ENCODE data around the gene DOK4. TPM values are rescaled to one million over a fixed set of nuclear protein-coding genes. Genes with fewer than 3 reads are reported as not detected.

DOK4 gene
- total RNA-seq, 1 experiment from 2014 or later, result 27.4 TPM

DNA sequence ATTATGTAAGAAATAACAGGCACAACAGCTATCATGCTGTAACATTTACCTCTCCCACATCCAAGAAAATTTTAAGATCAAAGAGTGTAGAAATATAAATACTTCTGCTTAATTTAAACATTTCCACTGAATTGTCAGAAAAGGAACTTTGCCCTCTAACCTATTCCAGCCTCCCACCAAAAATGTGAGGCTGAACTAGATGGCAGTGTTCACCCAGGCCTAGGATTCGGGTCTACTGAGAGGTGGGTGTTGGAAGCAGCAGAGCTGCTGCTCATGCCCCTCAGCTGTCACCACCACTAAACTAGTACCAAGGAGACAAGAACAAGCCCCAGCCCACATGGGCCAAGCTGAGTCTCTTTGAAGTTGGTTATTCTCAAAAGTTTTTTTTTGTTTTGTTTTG, 50.5 kb downstream of the DOK4 start:
- DNase-seq, result no peak
- Histone ChIP-seq H3K4me2 (no peak overlapping the region), H3K4me3 (no peak overlapping the region), H3F3A (ENCODE audit: insufficient read depth, low read depth) (0 out of 2 replicates have a peak, but pooled peaks cover 4% of the 10 kb centered on the region), H3K36me3 (ENCODE audit: low read depth) (peaks cover 16% of the 10 kb centered on the region), H3K27ac (no peak overlapping the region), H3K9me3 (ENCODE audit: insufficient read depth, low read depth) (no peaks in the 10 kb centered on the region), H3K27me3 (ENCODE audit: insufficient read depth, low read depth) (no peaks in the 10 kb centered on the region), H3K9me2 (ENCODE audit: insufficient read depth) (no peaks in the 10 kb centered on the region), H3K4me1 (replicated peaks; ENCODE audit: insufficient read depth) (no peaks in the 10 kb centered on the region), H3K79me2 (ENCODE audit: low read depth) (no peaks in the 10 kb centered on the region), H4K20me1 (ENCODE audit: insufficient read depth) (no peaks in the 10 kb centered on the region; the same call in 1 of the 2 replicates), H2AFZ (no peak overlapping the region)
- POLR2A ChIA-PET (ENCODE audit: unreplicated experiment), result no interaction called here
- BruUV-seq (replicated peaks), result no TSS peak
- TF ChIP-seq, protein P1, sequence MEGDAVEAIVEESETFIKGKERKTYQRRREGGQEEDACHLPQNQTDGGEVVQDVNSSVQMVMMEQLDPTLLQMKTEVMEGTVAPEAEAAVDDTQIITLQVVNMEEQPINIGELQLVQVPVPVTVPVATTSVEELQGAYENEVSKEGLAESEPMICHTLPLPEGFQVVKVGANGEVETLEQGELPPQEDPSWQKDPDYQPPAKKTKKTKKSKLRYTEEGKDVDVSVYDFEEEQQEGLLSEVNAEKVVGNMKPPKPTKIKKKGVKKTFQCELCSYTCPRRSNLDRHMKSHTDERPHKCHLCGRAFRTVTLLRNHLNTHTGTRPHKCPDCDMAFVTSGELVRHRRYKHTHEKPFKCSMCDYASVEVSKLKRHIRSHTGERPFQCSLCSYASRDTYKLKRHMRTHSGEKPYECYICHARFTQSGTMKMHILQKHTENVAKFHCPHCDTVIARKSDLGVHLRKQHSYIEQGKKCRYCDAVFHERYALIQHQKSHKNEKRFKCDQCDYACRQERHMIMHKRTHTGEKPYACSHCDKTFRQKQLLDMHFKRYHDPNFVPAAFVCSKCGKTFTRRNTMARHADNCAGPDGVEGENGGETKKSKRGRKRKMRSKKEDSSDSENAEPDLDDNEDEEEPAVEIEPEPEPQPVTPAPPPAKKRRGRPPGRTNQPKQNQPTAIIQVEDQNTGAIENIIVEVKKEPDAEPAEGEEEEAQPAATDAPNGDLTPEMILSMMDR (conservative IDR thresholded peaks at IDR 0.05), result no peak
- no peak for TF ChIP-seq EZH2 (IDR thresholded peaks at IDR 0.05; ENCODE audit: low read depth)
- intact Hi-C loops (cut with micrococcal nuclease; ENCODE audit: unreplicated experiment), result no loop called here
- CTCF ChIA-PET, result no interaction called here

DNA sequence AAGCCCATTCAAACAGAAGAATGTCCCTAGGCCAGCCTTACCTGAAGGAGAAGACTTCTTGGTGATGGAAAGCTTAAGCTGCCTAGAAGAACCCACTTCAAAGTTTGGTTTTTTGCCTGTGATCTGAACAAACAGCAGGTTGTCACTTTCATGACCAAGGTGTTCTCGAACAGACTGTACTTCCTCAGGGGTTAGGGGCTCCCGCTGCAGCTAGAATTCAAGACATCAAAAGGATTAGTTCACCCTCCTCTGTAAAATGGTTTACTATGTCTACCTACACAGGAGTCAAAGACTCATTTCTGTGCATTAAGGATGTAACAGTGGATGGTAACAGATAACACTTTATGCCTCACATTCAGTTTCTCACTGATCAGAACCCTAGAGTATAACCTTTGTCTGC, 52.3 kb downstream of the DOK4 start:
- intact Hi-C loops (cut with micrococcal nuclease; ENCODE audit: unreplicated experiment), result no loop called here
- peaks cover 10% of the 10 kb centered on the region for H3K36me3 ChIP-seq (ENCODE audit: low read depth)
- POLR2A ChIA-PET (ENCODE audit: unreplicated experiment), result no interaction called here

GRCh38 chr16:57432989-57433388, 53.3 kb downstream of the DOK4 start:
- no peaks in the 10 kb centered on the region for H3F3A ChIP-seq (ENCODE audit: insufficient read depth, low read depth)
- no peak overlapping the region for H3K27ac ChIP-seq
- no TSS peak for BruUV-seq (replicated peaks)
- ChIA-PET POLR2A (ENCODE audit: unreplicated experiment) (no interaction called here), CTCF (interaction anchor here (0.7 kb wide), 1 partner anchor 11 kb away, joined by 3 read pairs; no protein-coding TSS in a partner anchor)
- H3K4me2 ChIP-seq, result no peak overlapping the region
- no peaks in the 10 kb centered on the region for H3K9me3 ChIP-seq (ENCODE audit: insufficient read depth, low read depth)
- intact Hi-C loops (cut with micrococcal nuclease; ENCODE audit: unreplicated experiment), result no loop called here
- H3K4me3 ChIP-seq, result no peak overlapping the region
- no peaks in the 10 kb centered on the region for H4K20me1 ChIP-seq (ENCODE audit: insufficient read depth)
- DNase-seq, result no peak
- no peak overlapping the region for H2AFZ ChIP-seq
- H3K79me2 ChIP-seq (ENCODE audit: low read depth), result no peaks in the 10 kb centered on the region
- H3K27me3 ChIP-seq (ENCODE audit: insufficient read depth, low read depth), result no peaks in the 10 kb centered on the region
- H3K36me3 ChIP-seq (ENCODE audit: low read depth), result peaks cover 16% of the 10 kb centered on the region
- no peak for TF ChIP-seq EZH2 (IDR thresholded peaks at IDR 0.05; ENCODE audit: low read depth)
- TF ChIP-seq, protein P1 (conservative IDR thresholded peaks at IDR 0.05), result no peak
- H3K4me1 ChIP-seq (replicated peaks; ENCODE audit: insufficient read depth), result no peaks in the 10 kb centered on the region
- H3K9me2 ChIP-seq (ENCODE audit: insufficient read depth), result no peaks in the 10 kb centered on the region

More for the DNA sequence above, 52.3 kb downstream of the DOK4 start:
- H3K9me3 ChIP-seq (ENCODE audit: insufficient read depth, low read depth), result no peaks in the 10 kb centered on the region
- no peaks in the 10 kb centered on the region for H3K4me1 ChIP-seq (replicated peaks; ENCODE audit: insufficient read depth)
- DNase-seq, result no peak
- no peaks in the 10 kb centered on the region for H3K27me3 ChIP-seq (ENCODE audit: insufficient read depth, low read depth)
- H2AFZ ChIP-seq, result no peak overlapping the region
- no peaks in the 10 kb centered on the region for H3K9me2 ChIP-seq (ENCODE audit: insufficient read depth)
- CTCF ChIA-PET, result no interaction called here
- H3K79me2 ChIP-seq (ENCODE audit: low read depth), result no peaks in the 10 kb centered on the region
- H3K4me2 ChIP-seq, result no peak overlapping the region
- H3K4me3 ChIP-seq, result no peak overlapping the region
- no peak overlapping the region for H3K27ac ChIP-seq
- no TSS peak for BruUV-seq (replicated peaks)
- TF ChIP-seq, protein P1 (conservative IDR thresholded peaks at IDR 0.05), result no peak
- no peak for TF ChIP-seq EZH2 (IDR thresholded peaks at IDR 0.05; ENCODE audit: low read depth)
- H4K20me1 ChIP-seq (ENCODE audit: insufficient read depth), result no peaks in the 10 kb centered on the region
- H3F3A ChIP-seq (ENCODE audit: insufficient read depth, low read depth), result no peaks in the 10 kb centered on the region
